OCI-LY1 (cell line): ENCODE results near the gene EEIG1.

ENCODE experiments used
- EZH2 ChIP-seq: fragments of 200-600 bp; sonication (generic), shearing (Covaris generic); IDR thresholded peaks from 2 replicates; pipeline ENCODE4 v1.8.0; 2017; ENCODE audit warnings: borderline replicate concordance, mixed run types, mild to moderate bottlenecking, antibody characterized with exemption, low read length, moderate library complexity, mixed read lengths
- TF ChIP-seq, protein P1 (sequence below): fragments of 200-600 bp; sonication (generic), shearing (Covaris generic); IDR thresholded peaks from 2 replicates; pipeline ENCODE4 v1.5.1; 2017; ENCODE audit warnings: mild to moderate bottlenecking, antibody characterized with exemption, low read length, moderate library complexity, mixed read lengths

DNA sequence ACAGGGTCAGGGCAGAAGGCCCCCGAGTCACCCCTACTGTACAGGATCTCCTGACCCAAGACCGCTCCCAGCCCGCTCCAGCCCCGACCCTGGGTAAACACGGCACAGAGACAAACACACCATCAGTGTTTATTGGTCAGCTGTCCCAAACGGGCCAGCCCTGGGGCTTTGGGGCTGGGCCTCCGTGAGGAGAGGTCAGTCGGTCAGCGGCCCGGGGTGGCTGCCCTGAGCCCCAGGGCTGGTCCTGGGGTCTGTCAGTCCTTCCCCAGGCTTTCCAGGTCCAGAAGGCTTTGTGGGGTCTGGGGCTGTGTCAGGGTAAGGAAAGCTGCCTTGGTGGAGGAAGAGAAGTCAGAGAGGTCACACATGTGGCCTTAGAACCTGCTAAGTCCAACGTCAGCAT, 45.8 kb downstream of the EEIG1 start:
- TF ChIP-seq, protein P1, sequence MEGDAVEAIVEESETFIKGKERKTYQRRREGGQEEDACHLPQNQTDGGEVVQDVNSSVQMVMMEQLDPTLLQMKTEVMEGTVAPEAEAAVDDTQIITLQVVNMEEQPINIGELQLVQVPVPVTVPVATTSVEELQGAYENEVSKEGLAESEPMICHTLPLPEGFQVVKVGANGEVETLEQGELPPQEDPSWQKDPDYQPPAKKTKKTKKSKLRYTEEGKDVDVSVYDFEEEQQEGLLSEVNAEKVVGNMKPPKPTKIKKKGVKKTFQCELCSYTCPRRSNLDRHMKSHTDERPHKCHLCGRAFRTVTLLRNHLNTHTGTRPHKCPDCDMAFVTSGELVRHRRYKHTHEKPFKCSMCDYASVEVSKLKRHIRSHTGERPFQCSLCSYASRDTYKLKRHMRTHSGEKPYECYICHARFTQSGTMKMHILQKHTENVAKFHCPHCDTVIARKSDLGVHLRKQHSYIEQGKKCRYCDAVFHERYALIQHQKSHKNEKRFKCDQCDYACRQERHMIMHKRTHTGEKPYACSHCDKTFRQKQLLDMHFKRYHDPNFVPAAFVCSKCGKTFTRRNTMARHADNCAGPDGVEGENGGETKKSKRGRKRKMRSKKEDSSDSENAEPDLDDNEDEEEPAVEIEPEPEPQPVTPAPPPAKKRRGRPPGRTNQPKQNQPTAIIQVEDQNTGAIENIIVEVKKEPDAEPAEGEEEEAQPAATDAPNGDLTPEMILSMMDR: no peak
- TF ChIP-seq EZH2: no peak
